ENCODE data around the gene YIPF6. TPM values are rescaled to one million over a fixed set of nuclear protein-coding genes. Genes with fewer than 3 reads are reported as not detected.

The YIPF6 gene
- total and polyA plus RNA-seq, 2 of the 13 experiments (the other 11 are each of a cell fraction or from before 2014, with no cell fraction given), result 37.8 to 43.6 TPM

GRCh38 chrX:68464796-68465195, 34.1 kb upstream of the YIPF6 start:
- TF ChIP-seq ZBTB20 (CRISPR knock-in tag; IDR thresholded peaks at IDR 0.05; ENCODE audit: borderline replicate concordance, low read depth), result no peak
- no peak for TF ChIP-seq KAT7 (CRISPR knock-in tag; IDR thresholded peaks at IDR 0.05; ENCODE audit: borderline replicate concordance)
- no peak for TF ChIP-seq ZNF484 (CRISPR knock-in tag; IDR thresholded peaks at IDR 0.05; ENCODE audit: borderline replicate concordance, low read depth)
- no peak for TF ChIP-seq SP140L (CRISPR knock-in tag; IDR thresholded peaks at IDR 0.05; ENCODE audit: borderline replicate concordance)
- TF ChIP-seq ZFP36L1 (CRISPR knock-in tag; IDR thresholded peaks at IDR 0.05), result no peak
- TF ChIP-seq SYNCRIP (IDR thresholded peaks at IDR 0.05; ENCODE audit: insufficient read depth, low read depth, low read length), result no peak
- TF ChIP-seq NFE2L2 (IDR thresholded peaks at IDR 0.05; ENCODE audit: low read length), result no peak
- TF ChIP-seq HMGA1 (CRISPR knock-in tag; conservative IDR thresholded peaks at IDR 0.05), result no peak
- TF ChIP-seq ZBTB34 (CRISPR knock-in tag; IDR thresholded peaks at IDR 0.05), result no peak
- TF ChIP-seq ZNF326 (CRISPR knock-in tag; IDR thresholded peaks at IDR 0.05; ENCODE audit: borderline replicate concordance), result no peak
- no peak for TF ChIP-seq ZNF451 (CRISPR knock-in tag; IDR thresholded peaks at IDR 0.05)
- TF ChIP-seq ZNF44 (CRISPR knock-in tag; IDR thresholded peaks at IDR 0.05), result no peak
- no peak for TF ChIP-seq MYNN (CRISPR knock-in tag; IDR thresholded peaks at IDR 0.05; ENCODE audit: low read depth)
- TF ChIP-seq ZBTB38 (CRISPR knock-in tag; IDR thresholded peaks at IDR 0.05), result no peak
- Histone ChIP-seq H3K27ac (ENCODE audit: extremely low read length, insufficient read depth, low read length) (no peak overlapping the region), H2AFZ (ENCODE audit: low read length) (no peak overlapping the region), H3K4me2 (ENCODE audit: low read depth, low read length) (no peak overlapping the region), H3K9ac (ENCODE audit: insufficient read depth, low read depth, low read length) (no peak overlapping the region), H3K27me3 (ENCODE audit: control insufficient read depth in 1 of 2, insufficient read depth in 2 of 2, low read length in 2 of 2) (no peaks in the 10 kb centered on the region), H3K4me1 (ENCODE audit: insufficient read depth, low read length) (0 out of 2 replicates have a peak, but pooled peaks cover 7% of the 10 kb centered on the region), H4K20me1 (ENCODE audit: insufficient read depth, low read length) (no peaks in the 10 kb centered on the region), H3K36me3 (replicated peaks in 1 of 2; ENCODE audit: control insufficient read depth in 1 of 2, insufficient read depth in 2 of 2, low read length in 2 of 2) (no peaks in the 10 kb centered on the region), H3K9me3 (ENCODE audit: low read length) (no peaks in the 10 kb centered on the region), H3K4me3 (replicated peaks in 1 of 3; ENCODE audit: insufficient read depth in 1 of 3, low read depth in 2 of 3, low read length in 3 of 3) (no peak overlapping the region), H3K79me2 (ENCODE audit: insufficient read depth, low read length) (no peaks in the 10 kb centered on the region)
- DNase-seq (ENCODE audit: low spot score) (no peak), ATAC-seq (no peak), FAIRE-seq (no peak)
- WGBS (ENCODE audit: low lambda C conversion rate), result 65% methylated on average over 4 of the region's 4 CpGs
- CTCF ChIA-PET (ENCODE audit: low intra/inter-chr PET ratio, low total read pairs), result no interaction called here
- intact Hi-C loops (cut with micrococcal nuclease; ENCODE audit: unreplicated experiment), result no loop called here
- in situ Hi-C loops (cut with HindIII; ENCODE audit: extremely low pct_ligation_motif_present, low pct_unique_long_range_greater_than_20kb), result no loop called here
- no TSS peak for BruUV-seq (replicated peaks)
- POLR2A ChIA-PET, result no interaction called here

Data from HepG2 (cell line).